ENCODE results near the gene LTB4R. TPM values are rescaled to one million over a fixed set of nuclear protein-coding genes. Genes with fewer than 3 reads are reported as not detected.

Gene LTB4R
- polyA plus RNA-seq, 2 of the 4 experiments (the other 2 are of a cell fraction) = 8.3 to 10.2 TPM

- no peak for TF ChIP-seq HMGXB4 (CRISPR knock-in tag; IDR thresholded peaks at IDR 0.05; ENCODE audit: borderline replicate concordance)
- no peak for TF ChIP-seq ATOH8 (CRISPR knock-in tag; IDR thresholded peaks at IDR 0.05; ENCODE audit: low read depth)
- TF ChIP-seq NR3C1 (IDR thresholded peaks at IDR 0.05) = no peak
- no peak for TF ChIP-seq HOXB13 (CRISPR knock-in tag; IDR thresholded peaks at IDR 0.05; ENCODE audit: low read depth)
- TF ChIP-seq HOXA7 (CRISPR knock-in tag; IDR thresholded peaks at IDR 0.05) = no peak
Measured at GRCh38 chr14:24292118-24292807, 19.0 kb upstream of the LTB4R start (continued).

- Histone ChIP-seq H3K27ac (no peak overlapping the region), H3K4me3 (no peak overlapping the region), H3K4me2 (no peak overlapping the region), H3K4me1 (peaks cover 1% of the 10 kb centered on the region; the same call in 2 of the 3 replicates), H3K9me3 (no peaks in the 10 kb centered on the region)
- ATAC-seq (no peak), FAIRE-seq (no peak), DNase-seq (ENCODE audit: low read depth in 1 of 2, low spot score in 1 of 2) (no peak)
- ChIA-PET CTCF (interaction anchor here (1.8 to 34.0 kb wide), 3 partner anchors 10 to 138 kb away, joined by 4 to 601 read pairs (median 469); partner anchors contain the start of genes CIDEB, DHRS1, LTB4R and LTB4R2), POLR2A (interaction anchor here (0.6 kb wide), 1 partner anchor 22 kb away, joined by 3 read pairs; the partner anchor contains the start of gene RABGGTA)
- TF ChIP-seq NFE2L2 (conservative IDR thresholded peaks at IDR 0.05; ENCODE audit: low read length) (no peak), RARB (CRISPR knock-in tag; IDR thresholded peaks at IDR 0.05) (no peak), NPAS2 (CRISPR knock-in tag; IDR thresholded peaks at IDR 0.05; ENCODE audit: borderline replicate concordance) (no peak), SMC3 (IDR thresholded peaks at IDR 0.05) (no peak), RNF2 (IDR thresholded peaks at IDR 0.05; ENCODE audit: borderline replicate concordance, low read depth) (no peak), EP300 (IDR thresholded peaks at IDR 0.05) (no peak), JUNB (IDR thresholded peaks at IDR 0.05) (no peak), JUN (IDR thresholded peaks at IDR 0.05) (no peak), RCOR1 (IDR thresholded peaks at IDR 0.05; ENCODE audit: low read depth, low read length) (no peak), HEYL (CRISPR knock-in tag; IDR thresholded peaks at IDR 0.05) (no peak), POLR2AphosphoS2 (conservative IDR thresholded peaks at IDR 0.05; ENCODE audit: low read length) (no peak), E2F6 (IDR thresholded peaks at IDR 0.05; ENCODE audit: borderline replicate concordance, low read depth) (no peak), BHLHE40 (IDR thresholded peaks at IDR 0.05; ENCODE audit: low read depth, low read length) (no peak), MAZ (IDR thresholded peaks at IDR 0.05; ENCODE audit: borderline replicate concordance, low read depth, low read length) (no peak), HDAC2 (IDR thresholded peaks at IDR 0.05) (no peak), CBX8 (IDR thresholded peaks at IDR 0.05) (no peak), HOXB5 (CRISPR knock-in tag; IDR thresholded peaks at IDR 0.05) (no peak)
- 90% methylated on average over 2 of the region's 2 CpGs for WGBS (ENCODE audit: missing lambda C conversion rate)
Measured at GRCh38 chr14:24293525-24293924, 17.8 kb upstream of the LTB4R start.
